Measurements from ENCODE around the gene SSTR5. TPM values are rescaled to one million over a fixed set of nuclear protein-coding genes. Genes with fewer than 3 reads are reported as not detected.

Gene SSTR5
- total RNA-seq, 1 donor from 2014 or later = not detected

DNA sequence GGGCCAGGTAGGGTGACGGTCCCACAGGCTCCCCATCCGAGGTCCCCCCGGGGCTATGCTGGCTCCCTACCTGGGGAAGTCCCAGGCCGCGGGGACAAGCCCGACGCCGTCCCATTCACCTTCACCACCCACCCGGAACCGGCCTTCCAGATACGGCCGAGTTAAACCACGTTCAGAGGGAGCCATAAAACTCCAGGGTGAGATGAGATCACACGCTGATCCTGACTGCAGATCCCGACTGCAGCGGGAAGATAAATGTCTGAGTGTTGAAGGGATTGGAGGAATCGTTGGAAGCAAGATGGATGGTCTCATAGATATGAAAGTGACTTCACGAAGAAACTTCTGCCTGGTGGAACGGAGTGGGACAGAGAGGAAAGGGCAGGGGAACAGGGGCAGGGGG, 37.1 kb downstream of the SSTR5 start:
- Mint-ChIP-seq H3K4me1 (no peaks in the 10 kb centered on the region), H3K9me3 (no peaks in the 10 kb centered on the region), H3K36me3 (ENCODE audit: low read depth) (no peaks in the 10 kb centered on the region), H3K27ac (no peak overlapping the region), H3K27me3 (no peaks in the 10 kb centered on the region), H3K4me3 (no peak overlapping the region)
- no peak for DNase-seq
- intact Hi-C loops (cut with micrococcal nuclease) = no loop called here

DNA sequence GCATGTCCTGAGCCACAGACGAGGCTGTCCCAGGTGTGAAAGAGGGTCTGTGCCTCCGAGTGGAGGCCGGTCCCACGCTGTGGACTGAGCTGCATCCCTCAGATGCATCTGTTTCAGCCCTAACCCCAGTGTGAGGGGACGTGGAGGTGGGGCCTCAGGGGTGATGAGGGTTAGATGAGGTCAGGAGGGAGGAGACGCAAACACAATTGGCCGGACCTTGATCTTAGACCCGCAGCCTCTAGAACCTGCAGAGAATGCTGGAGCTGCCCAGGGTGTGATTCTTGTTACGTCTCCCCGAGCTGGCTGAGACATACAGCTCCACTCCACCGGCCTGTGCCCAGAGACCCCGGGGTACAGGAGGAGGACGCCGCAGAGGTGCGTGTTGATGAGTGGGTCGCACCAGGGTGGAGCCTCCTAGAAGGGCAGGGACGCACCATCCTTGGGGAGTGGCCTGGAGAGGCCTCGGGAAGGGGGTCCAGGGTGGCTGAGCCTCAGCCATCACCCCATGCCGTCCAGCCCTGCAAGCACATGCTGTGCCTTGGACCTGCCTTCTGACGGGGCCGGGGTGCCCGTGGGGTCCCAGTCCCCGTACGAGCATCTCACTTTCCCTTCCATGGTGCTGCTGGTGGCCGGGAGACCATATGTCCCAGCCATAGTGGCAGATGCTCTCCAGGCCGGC, 40.1 kb downstream of the SSTR5 start:
- no peak overlapping the region for H3K27ac Mint-ChIP-seq

DNA sequence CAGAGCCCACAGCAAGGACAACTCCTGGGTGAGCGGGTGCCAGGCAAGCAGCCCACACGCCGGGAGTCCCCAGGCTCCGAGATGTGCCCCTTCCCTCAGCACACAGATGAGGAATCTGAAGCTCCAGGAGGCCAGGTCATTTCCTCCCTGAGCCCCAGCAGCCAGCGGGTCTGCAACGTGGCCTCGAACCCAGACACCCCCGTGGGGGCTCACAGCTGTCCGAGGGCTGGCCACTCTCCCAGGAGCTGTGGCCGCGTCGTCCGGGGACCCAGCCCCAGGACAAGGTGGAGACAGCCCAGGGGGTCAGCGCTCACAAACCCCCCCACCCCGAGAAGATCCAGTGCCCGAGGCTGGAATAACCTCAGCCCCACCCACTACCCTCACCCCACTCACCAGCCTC, 40.9 kb downstream of the SSTR5 start:
- Mint-ChIP-seq H3K9me3 (no peaks in the 10 kb centered on the region), H3K4me3 (no peak overlapping the region), H3K27me3 (no peaks in the 10 kb centered on the region), H3K27ac (no peak overlapping the region), H3K36me3 (ENCODE audit: low read depth) (no peaks in the 10 kb centered on the region), H3K4me1 (no peaks in the 10 kb centered on the region)
- intact Hi-C loops (cut with micrococcal nuclease) = no loop called here
- no peak for DNase-seq

More for the DNA sequence above, 40.1 kb downstream of the SSTR5 start:
- Mint-ChIP-seq H3K4me1 (no peaks in the 10 kb centered on the region), H3K27me3 (no peaks in the 10 kb centered on the region), H3K36me3 (ENCODE audit: low read depth) (no peaks in the 10 kb centered on the region), H3K4me3 (no peak overlapping the region), H3K9me3 (no peaks in the 10 kb centered on the region)
- DNase-seq = no peak
- intact Hi-C loops (cut with micrococcal nuclease) = no loop called here

DNA sequence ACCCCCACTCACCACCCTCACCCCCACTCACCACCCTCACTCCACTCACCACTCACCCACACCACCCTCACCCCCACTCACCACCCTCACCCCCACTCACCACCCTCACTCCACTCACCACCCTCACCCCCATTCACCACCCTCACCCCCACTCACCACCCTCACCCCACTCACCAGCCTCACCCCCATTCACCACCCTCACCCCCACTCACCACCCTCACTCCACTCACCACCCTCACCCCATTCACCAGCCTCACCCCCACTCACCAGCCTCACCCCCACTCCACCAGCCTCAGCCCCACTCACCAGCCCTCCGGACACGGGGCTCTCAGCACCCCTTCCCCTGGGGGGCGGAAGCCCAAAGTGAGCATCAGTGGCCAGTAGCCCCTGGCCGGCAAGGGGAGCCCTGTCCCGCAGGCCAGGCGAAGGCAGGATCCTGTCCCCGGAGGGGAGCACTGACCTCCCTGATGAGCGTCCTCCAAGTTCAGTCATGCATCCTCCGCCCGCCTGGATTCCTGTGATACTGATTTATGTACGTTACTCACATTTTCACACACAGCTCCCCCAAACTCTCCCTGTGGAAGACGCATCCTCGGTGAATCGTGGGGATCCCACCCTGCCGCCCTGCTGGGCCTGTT, 41.5 kb downstream of the SSTR5 start:
- Mint-ChIP-seq H3K4me1 (no peaks in the 10 kb centered on the region), H3K27me3 (no peaks in the 10 kb centered on the region), H3K36me3 (ENCODE audit: low read depth) (no peaks in the 10 kb centered on the region), H3K9me3 (no peaks in the 10 kb centered on the region), H3K27ac (no peak overlapping the region), H3K4me3 (no peak overlapping the region)
- intact Hi-C loops (cut with micrococcal nuclease) = no loop called here
- no peak for DNase-seq

DNA sequence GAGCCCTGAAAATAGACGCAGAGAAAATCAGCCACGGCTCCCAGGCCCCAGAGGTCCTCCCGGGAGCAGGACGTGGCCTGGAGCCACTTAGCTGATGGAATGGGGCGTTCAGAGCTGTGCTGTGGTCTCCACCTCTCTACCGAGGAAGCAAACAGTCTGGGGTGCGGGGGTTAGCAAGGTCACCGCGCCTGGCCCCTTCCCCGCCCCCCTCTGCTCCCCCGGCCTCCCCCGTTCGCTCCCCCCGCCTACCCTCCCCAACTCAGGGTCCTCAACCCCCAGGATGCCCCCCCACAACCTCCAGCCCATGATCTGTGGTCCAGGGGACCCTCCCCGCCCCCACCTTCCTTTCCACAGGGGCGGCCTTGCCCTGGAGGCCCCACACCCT, 44.1 kb downstream of the SSTR5 start:
- Mint-ChIP-seq H3K27ac (no peak overlapping the region), H3K4me1 (no peaks in the 10 kb centered on the region), H3K4me3 (no peak overlapping the region), H3K27me3 (no peaks in the 10 kb centered on the region), H3K36me3 (ENCODE audit: low read depth) (no peaks in the 10 kb centered on the region), H3K9me3 (no peaks in the 10 kb centered on the region)
- no peak for DNase-seq
- intact Hi-C loops (cut with micrococcal nuclease) = no loop called here

GRCh38 chr16:1117176-1117900, 44.8 kb downstream of the SSTR5 start:
- Mint-ChIP-seq H3K4me3 (no peak overlapping the region), H3K4me1 (no peaks in the 10 kb centered on the region), H3K27ac (no peak overlapping the region), H3K36me3 (ENCODE audit: low read depth) (no peaks in the 10 kb centered on the region), H3K27me3 (no peaks in the 10 kb centered on the region), H3K9me3 (no peaks in the 10 kb centered on the region)
- intact Hi-C loops (cut with micrococcal nuclease) = no loop called here
- DNase-seq = no peak

DNA sequence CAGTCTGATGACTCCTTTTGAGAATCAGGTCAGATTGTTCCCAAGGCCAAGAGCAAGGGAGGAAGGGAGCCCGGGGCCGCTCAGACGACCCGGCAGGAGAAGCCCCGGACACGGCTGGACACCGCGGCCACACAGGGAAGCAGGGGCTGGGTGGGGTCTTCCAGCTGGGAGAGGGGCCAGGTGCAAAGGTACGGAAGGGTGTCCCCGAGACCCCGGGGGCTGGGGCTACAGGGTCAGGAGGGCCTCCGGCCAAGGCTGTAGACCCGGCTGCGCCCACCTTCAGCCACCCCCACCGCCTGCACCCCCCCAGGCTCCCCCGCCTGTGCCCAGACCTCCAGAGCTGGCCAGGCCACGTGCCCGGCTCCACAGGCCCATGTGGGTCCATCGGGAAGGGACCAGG, 45.4 kb downstream of the SSTR5 start:
- intact Hi-C loops (cut with micrococcal nuclease) = no loop called here
- Mint-ChIP-seq H3K27me3 (no peaks in the 10 kb centered on the region), H3K9me3 (no peaks in the 10 kb centered on the region), H3K4me3 (no peak overlapping the region), H3K27ac (no peak overlapping the region), H3K4me1 (no peaks in the 10 kb centered on the region), H3K36me3 (ENCODE audit: low read depth) (no peaks in the 10 kb centered on the region)
- no peak for DNase-seq

- Mint-ChIP-seq H3K27me3 (no peaks in the 10 kb centered on the region), H3K4me3 (no peak overlapping the region), H3K27ac (no peak overlapping the region), H3K4me1 (no peaks in the 10 kb centered on the region), H3K36me3 (ENCODE audit: low read depth) (no peaks in the 10 kb centered on the region), H3K9me3 (no peaks in the 10 kb centered on the region)
- no peak for DNase-seq
- intact Hi-C loops (cut with micrococcal nuclease) = no loop called here
Observed at GRCh38 chr16:1119129-1119528, 46.6 kb downstream of the SSTR5 start.

- no peak for DNase-seq
- intact Hi-C loops (cut with micrococcal nuclease) = no loop called here
- no peaks in the 10 kb centered on the region for H3K27me3 Mint-ChIP-seq
- no peak overlapping the region for H3K4me3 Mint-ChIP-seq
- no peaks in the 10 kb centered on the region for H3K4me1 Mint-ChIP-seq
- H3K9me3 Mint-ChIP-seq = no peaks in the 10 kb centered on the region
- no peak overlapping the region for H3K27ac Mint-ChIP-seq
- H3K36me3 Mint-ChIP-seq (ENCODE audit: low read depth) = no peaks in the 10 kb centered on the region
Observed at GRCh38 chr16:1119766-1120576, 47.4 kb downstream of the SSTR5 start.

GRCh38 chr16:1120577-1120941, 48.0 kb downstream of the SSTR5 start:
- intact Hi-C loops (cut with micrococcal nuclease) = no loop called here
- no peak overlapping the region for H3K4me3 Mint-ChIP-seq
- no peak for DNase-seq
- H3K27me3 Mint-ChIP-seq = no peaks in the 10 kb centered on the region
- no peaks in the 10 kb centered on the region for H3K9me3 Mint-ChIP-seq
- H3K27ac Mint-ChIP-seq = no peak overlapping the region
- no peaks in the 10 kb centered on the region for H3K4me1 Mint-ChIP-seq
- no peaks in the 10 kb centered on the region for H3K36me3 Mint-ChIP-seq (ENCODE audit: low read depth)

DNA sequence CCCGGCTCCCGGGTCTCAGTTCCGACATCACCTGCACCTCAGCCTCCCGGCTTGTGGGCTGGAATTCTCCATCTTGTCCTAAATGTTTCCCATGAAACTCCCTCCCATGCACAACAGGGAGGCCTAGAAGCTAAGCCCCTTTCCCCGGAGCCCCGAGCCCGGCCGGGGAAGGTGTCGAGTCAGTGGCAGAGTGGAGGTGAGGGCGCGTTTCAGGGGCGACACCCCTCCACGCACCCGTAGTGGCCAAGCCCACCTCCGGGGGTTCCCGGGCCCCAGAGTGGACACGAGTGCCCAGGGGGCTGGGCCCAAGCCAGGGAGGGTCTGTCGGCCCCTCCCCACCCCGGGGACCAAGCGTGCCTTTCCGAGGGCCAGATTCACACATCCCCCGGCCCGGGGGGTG, 48.5 kb downstream of the SSTR5 start:
- DNase-seq = no peak
- Mint-ChIP-seq H3K9me3 (no peaks in the 10 kb centered on the region), H3K27me3 (no peaks in the 10 kb centered on the region), H3K36me3 (ENCODE audit: low read depth) (no peaks in the 10 kb centered on the region), H3K27ac (no peak overlapping the region), H3K4me3 (no peak overlapping the region), H3K4me1 (no peaks in the 10 kb centered on the region)
- intact Hi-C loops (cut with micrococcal nuclease) = no loop called here

DNA sequence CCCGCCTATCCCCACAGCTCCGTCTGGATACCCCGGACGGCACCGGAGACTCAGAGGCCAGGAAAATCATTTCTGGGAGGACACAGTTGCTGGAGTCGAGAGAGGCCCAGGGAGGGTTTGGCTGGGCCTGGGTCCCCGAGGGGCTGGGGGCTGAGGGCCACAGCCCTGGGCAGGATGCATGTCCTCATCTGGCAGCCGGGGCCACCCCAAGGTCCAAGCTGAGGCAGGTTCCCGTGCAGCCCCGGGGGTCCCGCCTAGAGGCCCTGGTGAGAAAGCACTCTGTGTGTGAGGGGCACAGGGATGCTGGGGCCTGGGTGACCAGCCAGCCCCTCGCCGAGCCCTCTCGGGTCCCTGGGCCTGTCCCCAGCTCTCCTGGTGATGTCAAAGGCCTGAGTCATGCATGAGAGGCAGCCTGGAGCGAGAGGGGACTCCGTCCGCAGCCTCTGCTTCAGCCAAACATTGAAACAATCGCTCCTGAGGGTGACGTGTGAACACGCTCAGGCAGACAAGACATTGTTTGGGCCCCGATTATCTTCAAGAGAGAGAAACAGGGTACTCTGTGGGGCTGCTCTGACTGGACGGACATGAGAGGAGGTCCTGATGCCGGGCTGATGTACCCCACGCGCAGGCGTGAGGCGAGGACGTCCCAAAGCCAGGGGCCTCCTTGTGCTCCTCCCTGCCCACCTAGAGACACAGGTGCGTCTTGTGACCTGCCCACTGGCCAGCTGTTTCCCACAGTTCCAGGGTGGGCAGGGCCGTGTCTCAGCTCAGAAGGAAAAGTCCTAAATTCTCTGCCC, 49.3 kb downstream of the SSTR5 start:
- Mint-ChIP-seq H3K4me1 (no peaks in the 10 kb centered on the region), H3K36me3 (ENCODE audit: low read depth) (no peaks in the 10 kb centered on the region), H3K9me3 (no peaks in the 10 kb centered on the region), H3K27ac (no peak overlapping the region), H3K27me3 (no peaks in the 10 kb centered on the region), H3K4me3 (no peak overlapping the region)
- intact Hi-C loops (cut with micrococcal nuclease) = no loop called here
- no peak for DNase-seq

- Mint-ChIP-seq H3K4me1 (no peaks in the 10 kb centered on the region), H3K9me3 (no peaks in the 10 kb centered on the region), H3K4me3 (no peak overlapping the region), H3K27ac (no peak overlapping the region), H3K36me3 (ENCODE audit: low read depth) (no peaks in the 10 kb centered on the region), H3K27me3 (no peaks in the 10 kb centered on the region)
- no peak for DNase-seq
- intact Hi-C loops (cut with micrococcal nuclease) = no loop called here
Observed at GRCh38 chr16:1122398-1122765, 49.8 kb downstream of the SSTR5 start.

Measured in activated CD4-positive, alpha-beta T cell treated with anti-CD3 and anti-CD28 coated beads, Interleukin-2, amount 10 ng/mL, durations not matched to agents 24 days and 14 days (primary cell).